ENCODE data around the gene MCF2L2. TPM values are rescaled to one million over a fixed set of nuclear protein-coding genes. Genes with fewer than 3 reads are reported as not detected.
A peak's percentile ranks its signal among the peaks of the same experiment; 100 is the strongest.

The MCF2L2 gene
- total and polyA plus RNA-seq, 9 of the 15 experiments (the other 6 are each of a cell fraction or from before 2014, with no cell fraction given), result 0.56 to 4.2 (median 3.0) TPM

- TF ChIP-seq CTCF (IDR thresholded peaks at IDR 0.05 in 2 of 3, conservative IDR thresholded peaks at IDR 0.05 in 1 of 3; ENCODE audit: insufficient read depth in 2 of 3, low read depth in 1 of 3, low read length in 3 of 3) (0 out of 6 replicates have a peak, but pooled peaks of 1 of the 3 experiments have one; percentile 18), TAF1 (IDR thresholded peaks at IDR 0.05; ENCODE audit: control insufficient read depth, extremely low read depth, insufficient read depth, low read length, severe bottlenecking) (peak; percentile 17), NR3C1 (CRISPR knock-in tag; IDR thresholded peaks at IDR 0.05) (no peak), E2F5 (CRISPR knock-in tag; IDR thresholded peaks at IDR 0.05) (0 out of 2 replicates have a peak, but pooled peaks have one; percentile 24), MLLT1 (IDR thresholded peaks at IDR 0.05) (peak in 1 of 2 experiments; percentile 64; a peak in 1 of 4 replicates), CREB5 (CRISPR knock-in tag; IDR thresholded peaks at IDR 0.05) (no peak)
These were observed 174.6 kb downstream of the MCF2L2 start (continued) for GRCh38 chr3:183253528-183254486.
